HUES64 (cell line): ENCODE measurements around the gene HSPG2.

ENCODE experiments used
- H3K27ac ChIP-seq: 2 replicates; pipeline ENCODE4 v1.7.0; 2013; ENCODE audit warnings: low read depth, low read length, inconsistent platforms
- H3K27me3 ChIP-seq: 2 replicates; pipeline ENCODE4 v1.6.1; 2013; ENCODE audit warnings: mild to moderate bottlenecking, low read length; ENCODE audit not compliant: insufficient read depth
- H3K36me3 ChIP-seq: 2 replicates; pipeline ENCODE4 v1.6.1; 2013; ENCODE audit warnings: mild to moderate bottlenecking, low read length; ENCODE audit not compliant: insufficient read depth
- H3K4me1 ChIP-seq: 2 replicates; pipeline ENCODE4 v1.6.1; 2013; ENCODE audit warnings: mild to moderate bottlenecking, low read length, moderate library complexity; ENCODE audit not compliant: insufficient read depth
- H3K4me3 ChIP-seq: 2 replicates; pipeline ENCODE4 v1.5.1; 2013; ENCODE audit warnings: mild to moderate bottlenecking, low read length, moderate library complexity
- H3K9ac ChIP-seq: 2 replicates; pipeline ENCODE4 v1.6.1; 2013; ENCODE audit warnings: mild to moderate bottlenecking, low read depth, low read length
- H3K9me3 ChIP-seq: 2 replicates; pipeline ENCODE4 v1.6.1; 2013; ENCODE audit warnings: low read depth, low read length; ENCODE audit not compliant: insufficient read depth
- WGBS: fragments of 150-250, 120-280 bp; methylation state at CpG from one replicate; pipeline ENCODE4 v1.1.7; 2013; ENCODE audit warnings: missing lambda C conversion rate; 5-methylcytosine and 5-hydroxymethylcytosine counted together

Gene HSPG2

DNA sequence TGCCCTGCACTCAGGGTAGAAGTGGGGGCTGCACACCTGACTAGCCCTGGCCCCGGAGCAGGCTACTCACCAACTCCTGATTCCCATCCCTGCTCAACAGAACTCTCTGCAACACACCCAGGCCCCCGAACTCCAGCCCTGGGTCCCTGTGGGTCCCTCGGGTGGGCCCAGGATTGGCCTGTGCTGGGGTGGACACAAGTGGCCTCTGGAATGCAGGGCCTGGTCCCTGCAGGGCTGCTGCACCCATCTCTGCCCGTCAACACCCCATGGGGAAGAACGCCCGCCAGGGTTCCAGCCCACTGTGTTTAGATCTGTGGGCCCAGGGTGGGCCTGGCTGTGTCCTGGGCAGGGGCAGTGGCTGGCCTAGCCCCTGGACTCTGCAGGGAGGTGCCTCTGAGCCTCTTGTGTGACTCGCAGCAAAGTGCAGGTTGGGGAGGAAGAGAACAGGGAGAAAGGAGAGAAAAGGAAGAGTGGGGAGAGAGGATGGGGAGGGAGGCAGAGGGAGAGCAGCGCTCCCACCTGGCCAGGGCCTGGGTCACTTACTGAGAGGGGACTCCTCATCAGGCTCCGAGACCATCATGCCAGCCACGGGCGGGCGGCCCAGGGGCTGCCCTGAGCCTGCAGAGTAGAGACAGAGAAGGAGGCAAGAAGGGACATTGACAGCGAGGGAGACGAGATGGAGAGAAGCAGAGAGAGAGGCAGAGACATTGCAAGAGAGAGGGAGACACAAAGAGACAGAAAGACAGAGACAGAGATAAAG is 43.9 kb downstream of the HSPG2 start:
- Histone ChIP-seq H3K9ac (no peak overlapping the region; the same call in 1 of the 2 replicates), H3K36me3 (peaks cover 43% of the 10 kb centered on the region), H3K4me3 (no peak overlapping the region), H3K27ac (no peak overlapping the region), H3K9me3 (no peaks in the 10 kb centered on the region), H3K4me1 (0 out of 2 replicates have a peak, but pooled peaks cover 3% of the 10 kb centered on the region), H3K27me3 (no peaks in the 10 kb centered on the region)
- WGBS: 91% methylated on average over 14 of the region's 14 CpGs

DNA sequence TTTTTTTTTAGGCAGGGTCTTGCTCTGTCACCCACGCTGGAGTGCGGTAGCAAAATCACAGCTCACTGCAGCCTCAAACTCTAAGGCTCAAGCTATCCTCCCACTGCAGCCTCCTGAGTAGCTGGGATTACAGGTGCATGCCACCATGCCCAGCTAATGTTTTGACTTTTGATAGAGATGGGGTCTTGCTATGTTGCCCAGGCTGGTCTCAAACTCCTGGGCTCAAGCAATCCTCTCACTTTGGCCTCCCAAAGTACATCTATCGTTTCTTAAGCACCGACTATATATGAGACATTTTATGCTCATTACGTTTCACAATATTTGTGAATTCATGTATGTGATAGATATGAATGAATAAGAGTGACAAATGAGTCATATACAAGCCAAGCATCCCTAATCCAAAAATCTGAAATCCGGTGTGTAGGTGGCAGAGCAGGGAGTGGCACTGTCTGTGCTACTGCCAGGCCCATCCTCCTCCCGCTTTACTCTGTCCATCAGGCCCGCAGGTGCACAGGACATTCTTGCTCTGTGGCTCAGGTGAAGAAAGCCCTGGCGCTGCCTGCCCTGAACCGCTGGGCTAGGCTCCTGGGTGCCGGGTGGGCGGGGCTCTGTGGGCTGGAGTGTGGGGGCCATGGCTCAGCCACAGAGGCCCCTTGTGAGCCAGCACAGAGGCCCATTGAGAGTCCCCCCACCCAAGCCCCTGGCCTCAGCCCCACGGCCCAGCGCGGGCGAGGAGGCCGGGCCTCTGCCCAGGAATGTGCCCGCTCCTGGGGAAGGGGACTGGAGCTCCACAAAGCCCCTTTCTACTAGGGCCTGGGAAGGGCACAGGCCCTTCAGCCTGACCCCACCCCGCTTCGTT is 45.3 kb downstream of the HSPG2 start:
- Histone ChIP-seq H3K9ac (no peak overlapping the region), H3K4me3 (no peak overlapping the region), H3K27me3 (no peaks in the 10 kb centered on the region), H3K36me3 (peaks cover 52% of the 10 kb centered on the region), H3K27ac (no peak overlapping the region), H3K4me1 (no peaks in the 10 kb centered on the region), H3K9me3 (no peaks in the 10 kb centered on the region)
- WGBS: 98% methylated on average over 19 of the region's 20 CpGs

DNA sequence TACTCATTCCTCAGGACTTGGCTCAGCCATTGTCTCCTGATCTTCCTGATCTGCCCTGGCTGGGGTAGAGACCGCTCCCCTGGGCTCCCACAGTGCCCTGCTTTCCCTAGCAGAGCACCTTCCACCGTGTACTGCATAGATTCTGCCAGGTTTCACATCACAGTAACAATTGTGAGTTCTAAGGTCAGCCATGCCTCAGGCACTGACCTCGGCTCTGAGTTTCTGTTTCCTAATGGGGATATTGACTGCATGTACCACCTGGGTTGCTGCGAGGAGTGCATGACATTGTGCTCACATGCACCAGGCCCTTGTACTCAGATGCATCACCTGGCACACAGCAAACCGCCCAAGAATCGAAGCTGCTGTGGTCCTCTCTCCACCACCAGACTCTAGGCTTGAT is 46.0 kb downstream of the HSPG2 start:
- peaks cover 57% of the 10 kb centered on the region for H3K36me3 ChIP-seq
- H3K27me3 ChIP-seq: no peaks in the 10 kb centered on the region
- H3K4me3 ChIP-seq: no peak overlapping the region
- H3K9ac ChIP-seq: no peak overlapping the region
- no peaks in the 10 kb centered on the region for H3K4me1 ChIP-seq
- no peaks in the 10 kb centered on the region for H3K9me3 ChIP-seq
- H3K27ac ChIP-seq: no peak overlapping the region
- 97% methylated on average over 6 of the region's 6 CpGs for WGBS

DNA sequence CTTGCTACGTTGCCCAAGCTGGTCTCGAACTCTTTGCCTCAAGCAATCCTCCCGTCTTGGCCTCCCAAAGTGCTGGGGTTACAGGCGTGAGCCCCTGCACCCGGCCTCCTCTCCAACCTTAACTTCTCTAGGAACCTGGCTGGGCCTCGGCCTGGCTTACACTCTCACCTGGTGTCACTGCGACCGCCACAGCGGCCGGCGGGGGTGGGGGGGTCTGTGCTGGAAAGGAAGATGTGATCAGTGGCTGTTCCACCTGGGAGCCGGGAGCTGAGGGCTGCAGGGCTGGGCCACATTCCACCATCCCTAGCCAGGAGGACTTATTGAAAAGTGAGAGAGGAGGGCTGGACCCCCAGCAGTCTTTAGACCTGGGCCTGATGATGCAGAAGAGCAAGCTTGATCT is 48.6 kb downstream of the HSPG2 start:
- no peak overlapping the region for H3K9ac ChIP-seq
- no peak overlapping the region for H3K4me3 ChIP-seq
- H3K36me3 ChIP-seq: peaks cover 65% of the 10 kb centered on the region
- no peaks in the 10 kb centered on the region for H3K9me3 ChIP-seq
- no peaks in the 10 kb centered on the region for H3K27me3 ChIP-seq
- no peaks in the 10 kb centered on the region for H3K4me1 ChIP-seq
- H3K27ac ChIP-seq: no peak overlapping the region
- WGBS: 93% methylated on average over 12 of the region's 12 CpGs

DNA sequence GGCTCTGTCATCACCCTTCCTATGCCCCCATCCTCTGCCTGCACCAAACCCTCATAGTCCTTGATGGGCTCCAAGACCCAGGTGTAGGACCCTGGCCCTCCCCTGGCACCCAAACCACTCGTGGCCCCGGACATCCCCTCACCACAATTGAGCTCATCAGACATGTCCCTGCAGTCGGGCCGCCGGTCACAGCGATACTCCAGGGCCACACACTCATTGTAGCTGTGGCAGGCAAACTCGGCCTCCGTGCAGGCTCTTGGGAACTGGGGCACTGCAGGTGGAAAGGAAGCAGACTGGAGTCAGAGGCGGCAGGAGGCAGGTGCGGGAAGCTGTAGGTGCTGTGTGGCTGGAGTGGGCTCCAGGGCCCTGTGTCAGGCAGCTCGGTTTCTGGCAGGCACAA is 49.3 kb downstream of the HSPG2 start:
- 95% methylated on average over 11 of the region's 11 CpGs for WGBS
- Histone ChIP-seq H3K9ac (no peak overlapping the region), H3K27ac (no peak overlapping the region), H3K27me3 (no peaks in the 10 kb centered on the region), H3K36me3 (peaks cover 65% of the 10 kb centered on the region), H3K4me1 (no peaks in the 10 kb centered on the region), H3K4me3 (no peak overlapping the region), H3K9me3 (no peaks in the 10 kb centered on the region)

DNA sequence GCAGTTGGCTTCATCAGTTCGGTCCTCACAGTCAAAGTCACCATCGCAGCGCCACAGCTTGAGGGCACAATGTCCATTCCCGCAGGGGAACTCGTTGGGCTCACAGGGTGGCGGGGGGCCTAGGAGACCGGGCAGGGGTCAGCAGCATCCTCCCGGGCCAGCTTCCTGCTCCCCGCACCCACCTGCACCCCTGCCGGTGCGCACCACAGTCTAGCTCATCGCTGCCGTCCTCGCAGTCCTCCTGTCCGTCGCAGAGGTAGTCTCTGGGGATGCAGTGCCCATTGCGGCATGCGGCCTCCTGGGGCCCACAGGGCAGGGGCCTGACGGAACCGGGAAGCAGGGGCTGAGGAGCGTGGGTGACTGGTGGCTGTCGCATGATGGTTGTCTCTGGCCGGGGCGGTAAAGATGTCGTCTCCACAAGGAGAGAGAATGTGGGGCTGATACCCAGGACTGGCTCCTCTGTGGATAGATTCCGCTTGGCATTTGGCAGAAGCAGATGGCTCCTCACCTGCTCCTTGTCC is 49.8 kb downstream of the HSPG2 start:
- Histone ChIP-seq H3K9me3 (no peaks in the 10 kb centered on the region), H3K9ac (no peak overlapping the region), H3K27ac (no peak overlapping the region), H3K4me3 (no peak overlapping the region), H3K36me3 (peaks cover 65% of the 10 kb centered on the region), H3K4me1 (no peaks in the 10 kb centered on the region), H3K27me3 (no peaks in the 10 kb centered on the region)
- WGBS: 93% methylated on average over 26 of the region's 26 CpGs

DNA sequence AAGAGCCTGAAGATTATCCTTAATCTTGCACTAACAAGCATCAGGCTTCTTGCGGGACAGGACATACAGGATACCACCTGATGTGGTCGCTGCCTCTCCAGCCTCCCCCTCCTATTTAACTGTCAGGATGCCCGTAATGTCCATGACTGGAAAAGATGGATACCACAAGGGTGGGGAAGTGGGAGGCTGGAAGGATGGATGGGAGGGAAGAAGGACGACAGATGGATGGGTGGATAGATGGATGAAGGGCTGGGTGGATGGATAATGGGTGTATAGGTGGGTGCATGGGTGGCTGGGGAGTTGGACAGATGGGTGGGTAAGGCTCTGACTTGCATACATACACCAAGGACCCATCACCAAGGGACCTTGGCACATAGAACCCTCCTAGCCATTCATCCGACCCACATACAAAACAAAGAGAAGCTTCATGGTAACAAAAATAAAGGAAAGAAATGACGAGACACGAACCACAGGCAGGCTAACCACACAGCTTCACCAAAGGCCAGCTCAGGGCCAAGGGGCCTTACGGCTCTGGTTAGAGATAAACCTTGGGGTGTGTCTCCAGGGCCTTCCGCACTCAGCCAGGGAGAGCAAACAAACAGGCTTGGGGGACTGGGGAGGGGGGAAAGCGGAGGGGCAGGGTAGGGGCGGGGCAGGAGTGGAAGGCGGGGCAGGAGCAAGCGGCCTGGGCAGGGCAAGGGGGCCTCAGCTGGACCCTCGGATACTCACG is 50.5 kb downstream of the HSPG2 start:
- H3K4me1 ChIP-seq: no peaks in the 10 kb centered on the region
- H3K27ac ChIP-seq: no peak overlapping the region
- 92% methylated on average over 15 of the region's 15 CpGs for WGBS
- no peaks in the 10 kb centered on the region for H3K9me3 ChIP-seq
- no peak overlapping the region for H3K4me3 ChIP-seq
- peaks cover 62% of the 10 kb centered on the region for H3K36me3 ChIP-seq
- no peaks in the 10 kb centered on the region for H3K27me3 ChIP-seq
- no peak overlapping the region for H3K9ac ChIP-seq

DNA sequence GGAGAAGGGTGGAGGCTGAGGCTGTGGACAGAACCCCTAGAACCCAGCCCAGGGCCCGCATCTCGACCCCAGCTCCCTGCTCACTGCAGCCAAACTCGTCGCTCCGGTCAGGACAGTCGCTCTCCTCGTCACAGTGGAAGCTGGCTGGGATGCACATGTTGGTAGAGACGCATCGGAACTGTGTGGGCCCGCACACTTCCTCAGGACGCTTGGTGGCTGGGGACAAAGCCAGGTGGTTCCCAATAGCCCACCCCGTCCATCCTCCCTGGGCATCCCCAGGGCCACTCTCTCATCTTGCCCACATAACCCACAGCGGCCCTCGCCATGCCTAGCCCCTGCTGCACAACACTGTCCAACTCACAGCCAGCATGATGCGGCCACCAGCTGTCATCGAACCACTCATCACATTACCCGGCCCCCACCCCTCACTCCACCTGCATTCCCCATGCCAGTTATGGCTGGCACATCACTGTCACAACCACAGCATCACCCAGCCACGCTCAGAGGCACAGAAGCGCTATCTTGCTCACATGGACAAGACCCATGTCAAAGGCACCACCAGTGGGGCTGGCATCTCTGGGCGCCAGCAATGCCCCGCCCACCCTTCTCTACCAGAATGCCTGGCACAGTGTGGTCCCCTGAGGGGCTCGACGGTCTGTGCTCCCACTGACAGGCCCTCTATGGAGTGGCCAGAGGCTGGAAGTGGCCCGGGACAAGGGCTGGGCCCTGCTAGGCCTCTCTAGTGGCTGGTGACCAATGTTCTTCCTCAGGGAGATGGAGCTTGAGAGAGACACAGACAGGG is 51.7 kb downstream of the HSPG2 start:
- H3K9ac ChIP-seq: no peak overlapping the region
- WGBS: 90% methylated on average over 24 of the region's 24 CpGs

DNA sequence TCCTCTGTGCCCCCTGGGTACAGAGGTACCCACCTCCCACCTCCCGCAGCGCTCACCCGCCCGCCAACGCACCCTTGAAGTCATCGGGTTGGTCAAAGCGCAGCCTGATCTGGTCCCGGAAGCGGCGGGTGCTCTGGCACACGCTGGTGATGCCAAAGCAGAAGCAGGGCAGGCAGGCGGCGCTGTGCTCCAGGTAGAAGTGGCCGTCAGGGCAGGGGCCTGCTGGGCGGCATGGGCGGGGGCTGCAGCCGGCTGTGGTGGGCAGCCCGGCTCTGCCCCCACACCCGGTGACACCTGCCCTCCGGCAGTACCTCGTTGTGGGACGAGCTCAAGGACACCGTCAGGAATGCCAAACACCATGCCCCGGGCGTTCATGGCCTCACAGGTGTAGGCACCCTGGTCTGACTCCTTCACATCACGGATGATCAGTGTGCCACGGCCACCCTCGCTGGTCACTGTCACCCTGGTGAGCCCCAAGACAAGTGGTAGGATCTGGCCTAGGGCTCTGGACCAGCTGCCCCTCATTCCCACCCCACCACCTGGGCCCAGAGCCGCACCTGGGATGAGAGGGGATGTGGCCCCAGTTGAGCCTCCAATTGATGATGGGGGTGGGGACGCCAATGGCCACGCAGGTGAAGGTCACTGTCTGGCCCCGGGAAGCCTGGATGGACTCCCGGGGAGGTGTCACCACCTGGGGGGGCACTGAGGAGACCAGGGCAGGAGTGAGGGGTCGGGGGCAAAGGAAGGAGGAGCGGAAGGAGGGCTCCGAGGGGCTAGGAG is 52.5 kb downstream of the HSPG2 start:
- H3K9ac ChIP-seq: no peak overlapping the region
- peaks cover 67% of the 10 kb centered on the region for H3K36me3 ChIP-seq
- WGBS: 94% methylated on average over 36 of the region's 36 CpGs

More for the DNA sequence above, 51.7 kb downstream of the HSPG2 start:
- no peak overlapping the region for H3K27ac ChIP-seq
- peaks cover 65% of the 10 kb centered on the region for H3K36me3 ChIP-seq
- no peaks in the 10 kb centered on the region for H3K27me3 ChIP-seq
- no peaks in the 10 kb centered on the region for H3K4me1 ChIP-seq
- H3K4me3 ChIP-seq: no peak overlapping the region
- no peaks in the 10 kb centered on the region for H3K9me3 ChIP-seq

More for the DNA sequence above, 52.5 kb downstream of the HSPG2 start:
- Histone ChIP-seq H3K27me3 (no peaks in the 10 kb centered on the region), H3K4me1 (no peaks in the 10 kb centered on the region), H3K4me3 (no peak overlapping the region), H3K9me3 (no peaks in the 10 kb centered on the region), H3K27ac (no peak overlapping the region)
